HepG2 (cell line): ENCODE results near the gene PXT1. TPM values are rescaled to one million over a fixed set of nuclear protein-coding genes. Genes with fewer than 3 reads are reported as not detected.

Experiments
- CHCHD3 ChIP-seq: sonication (generic); formaldehyde crosslinking; IDR thresholded peaks from 2 replicates; pipeline ENCODE4 v1.8.0; 2022; ENCODE audit warnings: mild to moderate bottlenecking, missing genetic modification reagents, moderate library complexity
- FOXA1 ChIP-seq, 2 experiments: fragments of 450-650 bp in 1 of 2; sonication (generic) in 1 of 2; formaldehyde crosslinking in 1 of 2; IDR thresholded peaks; 2 replicates each; pipeline versions ENCODE4 v1.4.0 to v1.6.1; 2016 to 2020; ENCODE audit warnings: missing genetic modification reagents in 1 of 2
- HNF4A ChIP-seq: sonication (generic); formaldehyde crosslinking; IDR thresholded peaks from 2 replicates; pipeline ENCODE4 v1.4.0; 2020; ENCODE audit warnings: missing genetic modification reagents
- NFE2L2 ChIP-seq: fragments of 150-350 bp; IDR thresholded peaks from 2 replicates; pipeline ENCODE4 v1.6.1; 2014; ENCODE audit warnings: low read length
- NFIB ChIP-seq: sonication (generic); formaldehyde crosslinking; IDR thresholded peaks from 2 replicates; pipeline ENCODE4 v1.9.0; 2021; ENCODE audit warnings: missing genetic modification reagents, mild to moderate bottlenecking, borderline replicate concordance
- ZBTB10 ChIP-seq: sonication (generic); formaldehyde crosslinking; IDR thresholded peaks from 2 replicates; pipeline ENCODE4 v1.4.0; 2020; ENCODE audit warnings: missing genetic modification reagents, borderline replicate concordance
- ZNF24 ChIP-seq: fragments of 450-650 bp; IDR thresholded peaks from 2 replicates; pipeline ENCODE4 v1.6.1; 2017; ENCODE audit warnings: antibody characterized with exemption, mild to moderate bottlenecking
- ZNF350 ChIP-seq: sonication (generic); formaldehyde crosslinking; IDR thresholded peaks from 2 replicates; pipeline ENCODE4 v1.4.0; 2020; ENCODE audit warnings: mild to moderate bottlenecking, low read depth, missing genetic modification reagents, borderline replicate concordance
- ZNF432 ChIP-seq: sonication (generic); formaldehyde crosslinking; IDR thresholded peaks from 2 replicates; pipeline ENCODE4 v1.5.0; 2020; ENCODE audit warnings: missing genetic modification reagents, mild to moderate bottlenecking, borderline replicate concordance
- ZNF460 ChIP-seq: sonication (generic); formaldehyde crosslinking; IDR thresholded peaks from 2 replicates; pipeline ENCODE4 v1.5.1; 2020; ENCODE audit warnings: missing genetic modification reagents, mild to moderate bottlenecking, borderline replicate concordance
- ZNF549 ChIP-seq: sonication (generic); formaldehyde crosslinking; IDR thresholded peaks from 2 replicates; pipeline ENCODE4 v1.5.0; 2020; ENCODE audit warnings: missing genetic modification reagents
- ZNF850 ChIP-seq: sonication (generic); formaldehyde crosslinking; conservative IDR thresholded peaks from 2 replicates; pipeline ENCODE4 v1.9.0; 2021; ENCODE audit warnings: mild to moderate bottlenecking, missing genetic modification reagents
- polyA plus RNA-seq, 8 experiments: library from polyadenylated mRNA; depleted of rRNA in 3 of 8; stranded (reverse) in 7 of 8; unstranded in 1 of 8; fragments of >200 nt; fragmentation: Illumina TruSeq in 4 of 8; extraction: Trizol in 4 of 8; gene quantifications; 2 replicates each; pipeline versions ENCODE4 v1.2.1 to v1.2.3, GENCODE V29; 2011 to 2016; ENCODE audit warnings: low read depth in 4 of 8, missing spikeins in 1 of 8, mixed read lengths in 1 of 8; ENCODE audit not compliant: insufficient read depth in 1 of 8
- total RNA-seq, 5 experiments: library from RNA; depleted of rRNA; stranded (reverse); fragments of >200 nt; fragmentation: Illumina TruSeq; extraction: Trizol; gene quantifications; 2 replicates each; pipeline ENCODE4 v1.2.3, GENCODE V29; 2016; ENCODE audit warnings: low read depth in 1 of 5
- TF ChIP-seq, protein P1 (sequence below): IDR thresholded peaks from 2 replicates; pipeline ENCODE4 v1.6.1; 2016; ENCODE audit warnings: missing compliant biosample characterization, missing genetic modification reagents, borderline replicate concordance
- TF ChIP-seq, protein P2 (sequence below): sonication (generic); formaldehyde crosslinking; IDR thresholded peaks from 2 replicates; pipeline ENCODE4 v1.8.0; 2022; ENCODE audit warnings: mild to moderate bottlenecking, missing genetic modification reagents, moderate library complexity
- TF ChIP-seq, protein P3 (sequence below): sonication (generic); formaldehyde crosslinking; IDR thresholded peaks from 2 replicates; pipeline ENCODE4 v1.4.0; 2020; ENCODE audit warnings: missing genetic modification reagents

The PXT1 gene
- total and polyA plus RNA-seq, 2 of the 13 experiments (the other 11 are each of a cell fraction or from before 2014, with no cell fraction given), result 0.04 TPM; not detected in 1

- TF ChIP-seq ZBTB10 (CRISPR knock-in tag) (no peak), CHCHD3 (CRISPR knock-in tag) (no peak), ZNF549 (CRISPR knock-in tag) (no peak), ZNF850 (CRISPR knock-in tag) (0 out of 2 replicates have a peak, but pooled peaks have one; percentile 7), HNF4A (CRISPR knock-in tag) (no peak; the same call in 1 of the 2 replicates), ZNF24 (no peak), NFE2L2 (no peak), ZNF350 (CRISPR knock-in tag) (no peak), FOXA1 (IDR thresholded peaks at IDR 0.05) (no peak), FOXA1 (CRISPR knock-in tag; IDR thresholded peaks at IDR 0.05) (no peak), ZNF432 (CRISPR knock-in tag) (0 out of 2 replicates have a peak, but pooled peaks have one; percentile 7), NFIB (CRISPR knock-in tag) (no peak), ZNF460 (peak; percentile 92)
- TF ChIP-seq, protein P1, sequence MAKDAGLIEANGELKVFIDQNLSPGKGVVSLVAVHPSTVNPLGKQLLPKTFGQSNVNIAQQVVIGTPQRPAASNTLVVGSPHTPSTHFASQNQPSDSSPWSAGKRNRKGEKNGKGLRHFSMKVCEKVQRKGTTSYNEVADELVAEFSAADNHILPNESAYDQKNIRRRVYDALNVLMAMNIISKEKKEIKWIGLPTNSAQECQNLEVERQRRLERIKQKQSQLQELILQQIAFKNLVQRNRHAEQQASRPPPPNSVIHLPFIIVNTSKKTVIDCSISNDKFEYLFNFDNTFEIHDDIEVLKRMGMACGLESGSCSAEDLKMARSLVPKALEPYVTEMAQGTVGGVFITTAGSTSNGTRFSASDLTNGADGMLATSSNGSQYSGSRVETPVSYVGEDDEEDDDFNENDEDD (CRISPR knock-in tag), result no peak
- TF ChIP-seq, protein P2, sequence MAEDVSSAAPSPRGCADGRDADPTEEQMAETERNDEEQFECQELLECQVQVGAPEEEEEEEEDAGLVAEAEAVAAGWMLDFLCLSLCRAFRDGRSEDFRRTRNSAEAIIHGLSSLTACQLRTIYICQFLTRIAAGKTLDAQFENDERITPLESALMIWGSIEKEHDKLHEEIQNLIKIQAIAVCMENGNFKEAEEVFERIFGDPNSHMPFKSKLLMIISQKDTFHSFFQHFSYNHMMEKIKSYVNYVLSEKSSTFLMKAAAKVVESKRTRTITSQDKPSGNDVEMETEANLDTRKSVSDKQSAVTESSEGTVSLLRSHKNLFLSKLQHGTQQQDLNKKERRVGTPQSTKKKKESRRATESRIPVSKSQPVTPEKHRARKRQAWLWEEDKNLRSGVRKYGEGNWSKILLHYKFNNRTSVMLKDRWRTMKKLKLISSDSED (CRISPR knock-in tag), result no peak
- TF ChIP-seq, protein P3, sequence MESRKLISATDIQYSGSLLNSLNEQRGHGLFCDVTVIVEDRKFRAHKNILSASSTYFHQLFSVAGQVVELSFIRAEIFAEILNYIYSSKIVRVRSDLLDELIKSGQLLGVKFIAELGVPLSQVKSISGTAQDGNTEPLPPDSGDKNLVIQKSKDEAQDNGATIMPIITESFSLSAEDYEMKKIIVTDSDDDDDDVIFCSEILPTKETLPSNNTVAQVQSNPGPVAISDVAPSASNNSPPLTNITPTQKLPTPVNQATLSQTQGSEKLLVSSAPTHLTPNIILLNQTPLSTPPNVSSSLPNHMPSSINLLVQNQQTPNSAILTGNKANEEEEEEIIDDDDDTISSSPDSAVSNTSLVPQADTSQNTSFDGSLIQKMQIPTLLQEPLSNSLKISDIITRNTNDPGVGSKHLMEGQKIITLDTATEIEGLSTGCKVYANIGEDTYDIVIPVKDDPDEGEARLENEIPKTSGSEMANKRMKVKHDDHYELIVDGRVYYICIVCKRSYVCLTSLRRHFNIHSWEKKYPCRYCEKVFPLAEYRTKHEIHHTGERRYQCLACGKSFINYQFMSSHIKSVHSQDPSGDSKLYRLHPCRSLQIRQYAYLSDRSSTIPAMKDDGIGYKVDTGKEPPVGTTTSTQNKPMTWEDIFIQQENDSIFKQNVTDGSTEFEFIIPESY (CRISPR knock-in tag), result no peak
Measured at GRCh38 chr6:36442103-36442670, 467 bp downstream of the PXT1 start (continued).
